Thoracic aorta (tissue), 2 donors: ENCODE measurements around the gene METTL27. TPM values are rescaled to one million over a fixed set of nuclear protein-coding genes. Genes with fewer than 3 reads are reported as not detected.
"Not testable (repeated sequence)": the region's sequence is repeated elsewhere in the genome, so short reads cannot be mapped to it uniquely, and the experiment has no call there.

Experiments used
- ATAC-seq: fragments of 150-250 bp; one replicate; pipeline ENCODE4 v1.8.0; 2017; ENCODE audit warnings: low read depth; ENCODE audit not compliant: insufficient number of reproducible peaks, low FRiP score
- DNase-seq: peaks from one replicate; pipeline ENCODE4 v3.0.0-alpha.2; 2020; ENCODE audit warnings: low spot score
- H3K27ac ChIP-seq, 2 donors: fragments of 200-600 bp; sonication (generic); 1 replicate in 1 of 2; 2 replicates in 1 of 2; pipeline ENCODE4 v1.5.1; 2016; ENCODE audit warnings: mild to moderate bottlenecking in 2 of 2, moderate library complexity in 2 of 2
- H3K27me3 ChIP-seq: fragments of 200-600 bp; sonication (generic); replicated peaks from 2 replicates; pipeline ENCODE4 v1.6.0; 2016; ENCODE audit warnings: mild to moderate bottlenecking; ENCODE audit not compliant: insufficient read depth
- H3K36me3 ChIP-seq: fragments of 200-600 bp; sonication (generic); one replicate; pipeline ENCODE4 v1.5.1; 2016
- H3K4me1 ChIP-seq, 2 donors: fragments of 200-600 bp; sonication (generic); 1 replicate in 1 of 2; 2 replicates in 1 of 2; pipeline versions ENCODE4 v1.5.1 to v1.6.0; 2016; ENCODE audit warnings: low read depth in 2 of 2, mild to moderate bottlenecking in 1 of 2; ENCODE audit not compliant: control insufficient read depth in 1 of 2
- H3K4me3 ChIP-seq: fragments of 200-600 bp; sonication (generic); 2 replicates; pipeline ENCODE4 v1.5.1; 2016; ENCODE audit warnings: mild to moderate bottlenecking
- H3K9me3 ChIP-seq: fragments of 200-600 bp; sonication (generic); 2 replicates; pipeline ENCODE4 v1.5.1; 2016
- total RNA-seq, 2 donors: library from RNA; depleted of rRNA; stranded (reverse); fragments of >200 nt; gene quantifications; one replicate each; pipeline versions ENCODE4 v1.1.0 to v1.2.3, GENCODE V29; 2016
- TF ChIP-seq, protein P1 (sequence below): fragments of 200-600 bp; sonication (generic); IDR thresholded peaks from one replicate; pipeline ENCODE4 v1.5.1; 2019; ENCODE audit warnings: antibody characterized with exemption

The METTL27 gene
- total RNA-seq, 2 donors from 2014 or later = 1.2 TPM; not detected in 1

DNA sequence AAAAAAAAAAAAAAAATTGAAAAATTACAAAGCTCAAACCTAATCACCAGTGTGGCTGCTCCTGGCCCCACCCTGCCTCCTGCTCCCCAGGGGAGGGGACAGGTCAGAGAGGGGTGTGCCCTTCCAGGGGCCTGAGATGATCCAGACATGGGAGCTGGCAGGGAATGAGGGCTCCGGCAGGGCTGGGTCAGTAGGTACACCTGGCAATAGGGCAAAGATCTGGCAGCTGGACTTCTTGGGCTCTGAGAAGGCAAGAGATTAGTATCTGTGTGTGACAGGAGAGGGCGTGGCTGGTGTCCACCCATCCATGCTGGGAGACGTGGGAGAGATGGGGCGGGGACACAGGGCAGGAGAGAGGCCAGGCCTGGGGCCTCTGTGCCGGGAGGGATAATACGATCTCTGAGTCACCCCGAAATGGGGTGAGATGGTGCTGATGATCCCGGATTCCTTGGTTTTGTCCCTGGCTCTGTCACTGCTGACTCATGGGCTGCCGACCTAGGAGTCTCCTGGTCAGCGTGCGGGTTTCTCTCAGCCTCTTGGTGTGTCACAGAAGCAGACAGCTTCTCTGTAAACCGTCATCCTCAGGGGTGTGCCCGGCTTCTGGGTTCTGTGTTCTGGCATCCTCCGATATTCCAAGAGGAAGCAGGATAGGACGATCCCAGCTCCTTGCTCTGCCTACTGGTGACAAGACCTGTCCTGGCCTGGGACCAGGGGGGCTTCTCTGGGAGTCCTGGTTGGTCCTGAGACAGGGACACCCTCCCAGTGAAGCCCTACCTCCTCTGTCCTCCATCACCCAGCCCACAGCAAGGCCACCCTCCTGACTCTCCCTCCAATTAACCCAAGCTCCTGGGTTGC, 19.8 kb downstream of the METTL27 start:
- DNase-seq = no peak
- Histone ChIP-seq H3K9me3 (no peaks in the 10 kb centered on the region), H3K4me1 (no peaks in the 10 kb centered on the region), H3K27me3 (no peaks in the 10 kb centered on the region), H3K36me3 (no peaks in the 10 kb centered on the region), H3K4me3 (no peak overlapping the region), H3K27ac (no peak overlapping the region)
- ATAC-seq = no peak
- TF ChIP-seq, protein P1, sequence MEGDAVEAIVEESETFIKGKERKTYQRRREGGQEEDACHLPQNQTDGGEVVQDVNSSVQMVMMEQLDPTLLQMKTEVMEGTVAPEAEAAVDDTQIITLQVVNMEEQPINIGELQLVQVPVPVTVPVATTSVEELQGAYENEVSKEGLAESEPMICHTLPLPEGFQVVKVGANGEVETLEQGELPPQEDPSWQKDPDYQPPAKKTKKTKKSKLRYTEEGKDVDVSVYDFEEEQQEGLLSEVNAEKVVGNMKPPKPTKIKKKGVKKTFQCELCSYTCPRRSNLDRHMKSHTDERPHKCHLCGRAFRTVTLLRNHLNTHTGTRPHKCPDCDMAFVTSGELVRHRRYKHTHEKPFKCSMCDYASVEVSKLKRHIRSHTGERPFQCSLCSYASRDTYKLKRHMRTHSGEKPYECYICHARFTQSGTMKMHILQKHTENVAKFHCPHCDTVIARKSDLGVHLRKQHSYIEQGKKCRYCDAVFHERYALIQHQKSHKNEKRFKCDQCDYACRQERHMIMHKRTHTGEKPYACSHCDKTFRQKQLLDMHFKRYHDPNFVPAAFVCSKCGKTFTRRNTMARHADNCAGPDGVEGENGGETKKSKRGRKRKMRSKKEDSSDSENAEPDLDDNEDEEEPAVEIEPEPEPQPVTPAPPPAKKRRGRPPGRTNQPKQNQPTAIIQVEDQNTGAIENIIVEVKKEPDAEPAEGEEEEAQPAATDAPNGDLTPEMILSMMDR = no peak

DNA sequence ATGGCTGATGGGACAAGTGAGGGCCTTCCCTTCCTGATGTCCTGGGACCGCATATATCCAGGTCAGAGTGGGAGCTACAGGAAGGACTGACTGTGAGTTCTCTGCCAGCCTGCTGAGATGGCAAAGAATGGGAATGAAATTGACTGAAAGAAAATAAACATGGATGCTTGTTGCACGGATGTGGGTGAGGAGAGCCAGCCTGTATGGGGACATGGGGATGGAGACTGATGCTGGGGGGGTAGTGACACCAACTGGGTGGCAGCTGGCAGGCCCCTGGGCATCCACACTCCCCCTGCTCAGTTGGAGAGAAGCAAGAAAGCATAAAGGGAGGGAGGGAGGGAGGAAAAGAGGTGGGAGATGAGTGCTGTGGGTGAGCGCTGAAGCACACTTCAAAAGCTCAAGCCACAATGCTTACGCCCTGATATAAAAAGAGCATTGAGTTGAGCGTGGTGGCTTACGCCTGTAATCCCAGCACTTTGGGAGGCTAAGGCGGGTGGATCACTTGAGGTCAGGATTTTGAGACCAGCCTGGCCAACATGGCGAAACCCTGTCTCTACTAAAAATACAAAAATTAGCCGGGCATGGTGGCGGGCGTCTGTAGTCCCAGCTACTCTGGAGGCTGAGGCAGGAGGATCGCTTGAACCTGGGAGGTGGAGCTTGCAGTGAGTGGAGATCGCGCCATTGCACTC, 20.6 kb downstream of the METTL27 start:
- not testable (repeated sequence) for H3K4me3 ChIP-seq, ATAC-seq, DNase-seq, H3K27ac ChIP-seq, H3K4me1 ChIP-seq, H3K9me3 ChIP-seq, H3K36me3 ChIP-seq, H3K27me3 ChIP-seq

DNA sequence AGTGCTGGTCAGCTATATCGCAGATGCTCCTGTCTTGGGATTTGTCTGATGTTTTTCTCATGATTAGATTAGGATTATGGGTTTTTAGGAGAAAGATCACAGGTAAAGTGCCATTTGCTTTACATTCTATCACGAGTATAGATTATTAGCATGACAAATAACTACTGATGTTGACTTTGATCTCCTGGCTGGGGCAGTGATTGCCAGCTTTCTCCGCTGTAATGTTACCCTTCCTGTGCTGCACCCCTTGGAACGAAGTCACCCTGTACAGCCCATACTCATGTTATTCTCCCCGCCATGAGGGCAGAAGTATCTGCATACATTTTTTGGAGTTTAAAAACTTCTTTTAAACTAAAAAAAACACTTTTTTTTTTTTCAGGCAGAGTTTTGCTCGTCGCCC, 22.3 kb downstream of the METTL27 start:
- Histone ChIP-seq H3K4me1 (no peaks in the 10 kb centered on the region), H3K36me3 (no peaks in the 10 kb centered on the region), H3K27me3 (no peaks in the 10 kb centered on the region), H3K27ac (no peak overlapping the region), H3K4me3 (no peak overlapping the region), H3K9me3 (no peaks in the 10 kb centered on the region)
- TF ChIP-seq, protein P1 = no peak
- DNase-seq = no peak
- ATAC-seq = no peak

DNA sequence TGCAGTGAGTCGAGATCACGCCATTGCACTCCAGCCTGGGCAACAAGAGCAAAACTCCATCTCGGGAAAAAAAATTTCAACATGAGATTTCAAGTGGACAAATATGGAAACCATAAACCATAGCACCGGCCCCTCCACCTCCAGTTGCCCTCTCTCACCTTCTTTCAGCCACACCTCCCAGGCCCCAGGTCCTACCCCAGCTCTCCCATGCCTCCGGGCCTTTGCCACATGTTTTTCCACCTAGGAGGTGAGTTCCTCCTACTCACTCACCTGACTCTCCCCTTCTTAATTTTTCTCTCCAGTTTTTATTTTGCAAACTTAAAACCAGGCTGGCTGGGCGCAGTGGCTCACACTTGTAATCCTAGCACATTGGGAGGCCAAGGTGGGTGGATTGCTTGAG, 25.2 kb downstream of the METTL27 start:
- Histone ChIP-seq H3K36me3 (no peaks in the 10 kb centered on the region), H3K4me3 (no peak overlapping the region), H3K27me3 (no peaks in the 10 kb centered on the region), H3K27ac (no peak overlapping the region), H3K9me3 (no peaks in the 10 kb centered on the region), H3K4me1 (no peaks in the 10 kb centered on the region)
- ATAC-seq = no peak
- TF ChIP-seq, protein P1 = no peak
- no peak for DNase-seq

DNA sequence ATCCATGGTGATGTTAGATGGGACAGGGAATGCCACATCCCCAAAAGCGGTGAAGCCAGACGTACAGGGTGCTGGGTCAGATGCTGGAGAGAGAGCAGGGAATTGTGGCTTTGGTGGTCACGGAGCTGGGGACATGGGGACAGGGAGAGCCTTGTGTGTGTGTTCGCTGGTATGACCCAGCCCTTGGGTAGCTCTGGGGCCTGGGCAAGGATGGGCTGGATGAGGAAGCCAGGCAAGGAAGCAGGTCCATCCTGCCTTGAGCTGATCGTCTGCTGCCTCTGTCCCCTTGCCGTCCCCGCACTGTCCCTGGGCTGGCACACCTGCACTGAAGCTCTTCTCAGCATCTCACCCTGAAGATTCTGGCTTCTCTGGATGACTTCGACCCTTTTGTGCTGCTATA, 26.9 kb downstream of the METTL27 start:
- TF ChIP-seq, protein P1 = no peak
- ATAC-seq (no peak), DNase-seq (no peak)
- H3K36me3 ChIP-seq = no peaks in the 10 kb centered on the region
- no peak overlapping the region for H3K27ac ChIP-seq
- H3K4me1 ChIP-seq = no peaks in the 10 kb centered on the region
- H3K27me3 ChIP-seq = no peaks in the 10 kb centered on the region
- H3K9me3 ChIP-seq = no peaks in the 10 kb centered on the region
- no peak overlapping the region for H3K4me3 ChIP-seq
